Activated B cell treated with CpG ODN at 0.5 μM for 24 hours (primary cell): ENCODE measurements around the gene RAB41. TPM values are rescaled to one million over a fixed set of nuclear protein-coding genes. Genes with fewer than 3 reads are reported as not detected.
A peak's percentile ranks its signal among the peaks of the same experiment; 100 is the strongest.

Source experiments
- ATAC-seq: fragments of 200-7000 bp; cut with Tn5 transposase; one replicate; pipeline ENCODE4 v1.10.0; 2021; ENCODE audit warnings: low read depth, mild to moderate bottlenecking, moderate library complexity
- CTCF ChIA-PET: fragments of 350-600 bp; sonication (Branson Sonifier 250); formaldehyde crosslinking; loops from one replicate; lab custom pipeline; 2021; ENCODE audit warnings: antibody characterized with exemption; lab: Charles Lee
- POLR2A ChIA-PET: fragments of 350-600 bp; sonication (Branson Sonifier 250); formaldehyde crosslinking; loops from one replicate; lab custom pipeline; 2021; ENCODE audit warnings: antibody characterized with exemption; lab: Charles Lee
- DNase-seq: peaks from one replicate; pipeline ENCODE4 v3.0.0; 2022
- H3K27ac Mint-ChIP-seq: one replicate; pipeline ENCODE4 v1.8.0; 2020; ENCODE audit warnings: mixed read lengths
- H3K27me3 Mint-ChIP-seq: one replicate; pipeline ENCODE4 v1.8.0; 2021; ENCODE audit warnings: mixed read lengths
- H3K36me3 Mint-ChIP-seq: one replicate; pipeline ENCODE4 v1.8.0; 2021; ENCODE audit warnings: low read depth, mixed read lengths
- H3K4me1 Mint-ChIP-seq: one replicate; pipeline ENCODE4 v1.8.0; 2021; ENCODE audit warnings: mixed read lengths
- H3K4me3 Mint-ChIP-seq: one replicate; pipeline ENCODE4 v1.8.0; 2020; ENCODE audit warnings: mild to moderate bottlenecking, mixed read lengths
- H3K9me3 Mint-ChIP-seq: one replicate; pipeline ENCODE4 v1.8.0; 2020; ENCODE audit warnings: mixed read lengths
- CTCF ChIP-seq: fragments of 200-600 bp; IDR thresholded peaks from one replicate; pipeline ENCODE4 v1.8.0; 2022; ENCODE audit warnings: antibody characterized with exemption, mild to moderate bottlenecking
- intact Hi-C: fragments of 100-400 bp; cut with micrococcal nuclease; formaldehyde crosslinking; loops from one replicate; pipeline ENCODE4 v1.15.1; 2024
- total RNA-seq: library from RNA; stranded (reverse); gene quantifications from 2 replicates; pipeline ENCODE4 v1.2.3, GENCODE V29; 2022

The RAB41 gene
- total RNA-seq, 1 donor from 2014 or later: not detected

- ChIA-PET CTCF (interaction anchor here (0.6 kb wide), 1 partner anchor 149 kb away, joined by 3 read pairs; no protein-coding TSS in a partner anchor), POLR2A (interaction anchor here (0.6 kb wide), 1 partner anchor 159 kb away, joined by 3 read pairs; no protein-coding TSS in a partner anchor)
- Mint-ChIP-seq H3K4me1 (peaks cover 13% of the 10 kb centered on the region), H3K27ac (peak within 1 kb of the TSS; percentile 72), H3K4me3 (peak within 1 kb of the TSS; percentile 86), H3K36me3 (peaks cover 21% of the 10 kb centered on the region), H3K27me3 (no peaks in the 10 kb centered on the region), H3K9me3 (no peaks in the 10 kb centered on the region)
- ATAC-seq (peak; percentile 100), DNase-seq (peak; percentile 67)
- intact Hi-C loops: loop anchor here (1.0 to 2.0 kb wide), 3 partner anchors 47 to 157 kb away; partner anchors contain the start of gene IGBP1
- no peak for TF ChIP-seq CTCF
These were observed 8.1 kb downstream of the RAB41 start, which contains the start of the genes KIF4A and PDZD11 for GRCh38 chrX:70289793-70290770. TSS of gene KIF4A (plus strand) at chrX:70290104. CDS start at chrX:70290459, 355 bp downstream. TSS of gene PDZD11 (minus strand) at chrX:70289927. CDS start at chrX:70289341, 586 bp downstream.

GRCh38 chrX:70292788-70293187 is 10.8 kb downstream of the RAB41 start:
- Mint-ChIP-seq H3K4me3 (no peak overlapping the region), H3K27me3 (no peaks in the 10 kb centered on the region), H3K4me1 (peaks cover 13% of the 10 kb centered on the region), H3K9me3 (no peaks in the 10 kb centered on the region), H3K27ac (no peak overlapping the region), H3K36me3 (peaks cover under 1% of the 10 kb centered on the region)
- intact Hi-C loops: no loop called here
- ATAC-seq: no peak
- TF ChIP-seq CTCF: no peak
- POLR2A ChIA-PET: no interaction called here
- CTCF ChIA-PET: no interaction called here
- no peak for DNase-seq

- CTCF ChIA-PET: no interaction called here
- no peaks in the 10 kb centered on the region for H3K36me3 Mint-ChIP-seq
- no peak overlapping the region for H3K4me3 Mint-ChIP-seq
- POLR2A ChIA-PET: no interaction called here
- no peak for DNase-seq
- no peak for ATAC-seq
- TF ChIP-seq CTCF: no peak
- no peak overlapping the region for H3K27ac Mint-ChIP-seq
- H3K9me3 Mint-ChIP-seq: no peaks in the 10 kb centered on the region
- intact Hi-C loops: no loop called here
- no peaks in the 10 kb centered on the region for H3K27me3 Mint-ChIP-seq
- peaks cover 13% of the 10 kb centered on the region for H3K4me1 Mint-ChIP-seq
These were observed 11.6 kb downstream of the RAB41 start for GRCh38 chrX:70293621-70294020.

GRCh38 chrX:70301716-70302115 is 19.7 kb downstream of the RAB41 start:
- no peaks in the 10 kb centered on the region for H3K36me3 Mint-ChIP-seq
- H3K4me3 Mint-ChIP-seq: no peak overlapping the region
- ATAC-seq: no peak

More at GRCh38 chrX:70301716-70302115, 19.7 kb downstream of the RAB41 start:
- Mint-ChIP-seq H3K9me3 (no peaks in the 10 kb centered on the region), H3K27me3 (no peaks in the 10 kb centered on the region), H3K27ac (no peak overlapping the region), H3K4me1 (no peaks in the 10 kb centered on the region)
- no peak for DNase-seq
- intact Hi-C loops: no loop called here
- ChIA-PET POLR2A (no interaction called here), CTCF (interaction anchor here (1.2 kb wide), 1 partner anchor 12 kb away, joined by 3 read pairs; no protein-coding TSS in a partner anchor)
- TF ChIP-seq CTCF: no peak
